ENCODE data around the gene SRF. TPM values are rescaled to one million over a fixed set of nuclear protein-coding genes. Genes with fewer than 3 reads are reported as not detected.

Gene SRF
- 37.6 TPM for polyA plus RNA-seq (2012; ENCODE audit: insufficient read length, low read depth)

- TF ChIP-seq SIN3A (IDR thresholded peaks at IDR 0.05; ENCODE audit: borderline replicate concordance, insufficient read depth, low read length) (peak; percentile 63; the same call in 1 of the 2 replicates), FOXP2 (optimal IDR thresholded peaks at IDR 0.05; ENCODE audit: borderline replicate concordance, extremely low read depth, extremely low read length, insufficient read depth) (no peak), TAF1 (IDR thresholded peaks at IDR 0.05; ENCODE audit: borderline replicate concordance, insufficient read depth, low read length) (peak; percentile 40; the same call in 1 of the 2 replicates), POLR2AphosphoS5 (IDR thresholded peaks at IDR 0.05; ENCODE audit: low read depth, low read length) (peak; percentile 70; the same call in 1 of the 2 replicates)
These were observed at the start of gene SRF for GRCh38 chr6:43170931-43171706. Gene SRF (plus strand): TSS chr6:43171269. CDS start chr6:43171657, 388 bp downstream.

- TF ChIP-seq TAF1 (IDR thresholded peaks at IDR 0.05; ENCODE audit: borderline replicate concordance, insufficient read depth, low read length) (no peak), FOXP2 (optimal IDR thresholded peaks at IDR 0.05; ENCODE audit: borderline replicate concordance, extremely low read depth, extremely low read length, insufficient read depth) (no peak), SIN3A (IDR thresholded peaks at IDR 0.05; ENCODE audit: borderline replicate concordance, insufficient read depth, low read length) (no peak)
These were observed 48.9 kb upstream of the SRF start for GRCh38 chr6:43122146-43122545.

DNA sequence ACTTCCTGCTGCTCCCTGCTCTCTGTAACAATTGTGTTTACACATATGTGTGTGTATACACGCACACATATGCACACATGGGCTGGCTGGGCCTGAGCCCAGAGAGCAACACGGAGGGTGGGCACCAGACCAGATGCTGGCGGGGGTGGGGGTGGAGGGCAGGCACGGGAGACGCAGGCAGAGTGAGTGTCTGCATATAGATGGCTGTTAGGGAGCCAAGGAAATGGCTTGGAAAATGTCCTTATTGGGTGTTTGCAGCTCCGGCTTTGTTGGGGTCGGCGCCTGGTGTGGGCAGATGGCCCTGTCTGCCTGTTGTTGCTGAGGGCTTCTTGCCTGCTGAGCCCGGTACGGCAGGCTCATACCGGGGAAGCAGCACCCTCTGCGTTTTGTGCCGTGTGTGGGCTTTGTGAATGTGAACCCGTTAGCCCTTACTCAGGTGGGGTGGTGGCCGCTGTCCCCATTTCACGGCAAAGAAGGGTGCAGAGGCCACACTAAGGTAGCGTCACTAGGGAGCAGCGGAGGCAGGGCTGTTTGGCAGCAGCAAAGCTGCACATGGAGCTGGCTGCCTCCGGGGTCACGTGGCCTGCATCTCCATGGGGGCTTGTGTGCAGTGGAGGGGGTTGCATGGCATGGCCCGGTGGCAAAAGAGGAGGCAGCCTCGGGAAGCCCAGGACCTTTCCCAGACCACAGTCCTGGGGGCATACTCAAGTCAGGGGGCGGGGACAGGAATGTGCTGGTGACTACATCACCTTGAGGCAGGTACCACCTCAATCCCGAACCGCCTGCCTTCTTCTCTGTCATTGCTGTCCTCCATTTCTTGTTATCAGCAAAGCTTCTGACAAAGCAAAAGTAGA lies 47.4 kb upstream of the SRF start:
- TF ChIP-seq, protein P1, sequence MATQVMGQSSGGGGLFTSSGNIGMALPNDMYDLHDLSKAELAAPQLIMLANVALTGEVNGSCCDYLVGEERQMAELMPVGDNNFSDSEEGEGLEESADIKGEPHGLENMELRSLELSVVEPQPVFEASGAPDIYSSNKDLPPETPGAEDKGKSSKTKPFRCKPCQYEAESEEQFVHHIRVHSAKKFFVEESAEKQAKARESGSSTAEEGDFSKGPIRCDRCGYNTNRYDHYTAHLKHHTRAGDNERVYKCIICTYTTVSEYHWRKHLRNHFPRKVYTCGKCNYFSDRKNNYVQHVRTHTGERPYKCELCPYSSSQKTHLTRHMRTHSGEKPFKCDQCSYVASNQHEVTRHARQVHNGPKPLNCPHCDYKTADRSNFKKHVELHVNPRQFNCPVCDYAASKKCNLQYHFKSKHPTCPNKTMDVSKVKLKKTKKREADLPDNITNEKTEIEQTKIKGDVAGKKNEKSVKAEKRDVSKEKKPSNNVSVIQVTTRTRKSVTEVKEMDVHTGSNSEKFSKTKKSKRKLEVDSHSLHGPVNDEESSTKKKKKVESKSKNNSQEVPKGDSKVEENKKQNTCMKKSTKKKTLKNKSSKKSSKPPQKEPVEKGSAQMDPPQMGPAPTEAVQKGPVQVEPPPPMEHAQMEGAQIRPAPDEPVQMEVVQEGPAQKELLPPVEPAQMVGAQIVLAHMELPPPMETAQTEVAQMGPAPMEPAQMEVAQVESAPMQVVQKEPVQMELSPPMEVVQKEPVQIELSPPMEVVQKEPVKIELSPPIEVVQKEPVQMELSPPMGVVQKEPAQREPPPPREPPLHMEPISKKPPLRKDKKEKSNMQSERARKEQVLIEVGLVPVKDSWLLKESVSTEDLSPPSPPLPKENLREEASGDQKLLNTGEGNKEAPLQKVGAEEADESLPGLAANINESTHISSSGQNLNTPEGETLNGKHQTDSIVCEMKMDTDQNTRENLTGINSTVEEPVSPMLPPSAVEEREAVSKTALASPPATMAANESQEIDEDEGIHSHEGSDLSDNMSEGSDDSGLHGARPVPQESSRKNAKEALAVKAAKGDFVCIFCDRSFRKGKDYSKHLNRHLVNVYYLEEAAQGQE (IDR thresholded peaks at IDR 0.05; ENCODE audit: insufficient read depth in 1 of 2, low read depth in 2 of 2, low read length in 2 of 2): no peak
- TF ChIP-seq FOXP2 (optimal IDR thresholded peaks at IDR 0.05; ENCODE audit: borderline replicate concordance, extremely low read depth, extremely low read length, insufficient read depth): peak; percentile 82

GRCh38 chr6:43124481-43124880 lies 46.6 kb upstream of the SRF start:
- TF ChIP-seq TAF1 (IDR thresholded peaks at IDR 0.05; ENCODE audit: borderline replicate concordance, insufficient read depth, low read length) (no peak), SIN3A (IDR thresholded peaks at IDR 0.05; ENCODE audit: borderline replicate concordance, insufficient read depth, low read length) (no peak)

DNA sequence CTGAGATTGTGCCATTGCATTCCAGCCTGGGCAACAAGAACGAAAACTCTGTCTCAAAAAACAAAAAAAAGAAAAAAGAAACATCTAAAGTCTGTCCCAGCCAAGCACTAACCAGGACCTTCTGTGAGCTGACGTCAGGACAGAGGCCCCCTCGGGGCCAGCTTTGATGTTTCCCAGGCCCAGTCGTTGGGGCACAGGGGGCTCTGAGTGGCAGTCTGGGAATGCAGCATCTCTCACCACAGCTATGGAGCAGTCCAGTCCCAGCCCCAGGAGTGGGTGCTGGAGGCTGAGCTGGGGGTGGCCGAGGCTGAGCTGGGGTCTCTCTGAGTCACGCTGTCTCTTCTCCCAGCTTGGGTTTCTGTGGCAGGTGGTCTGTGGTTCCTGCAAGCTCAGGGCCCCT lies 46.0 kb upstream of the SRF start:
- TF ChIP-seq, protein P1 (IDR thresholded peaks at IDR 0.05; ENCODE audit: insufficient read depth in 1 of 2, low read depth in 2 of 2, low read length in 2 of 2): no peak
- TF ChIP-seq FOXP2 (optimal IDR thresholded peaks at IDR 0.05; ENCODE audit: borderline replicate concordance, extremely low read depth, extremely low read length, insufficient read depth): no peak
- no peak for TF ChIP-seq POLR2AphosphoS5 (IDR thresholded peaks at IDR 0.05; ENCODE audit: low read depth, low read length)
- TF ChIP-seq SIN3A (IDR thresholded peaks at IDR 0.05; ENCODE audit: borderline replicate concordance, insufficient read depth, low read length): no peak
- no peak for TF ChIP-seq TAF1 (IDR thresholded peaks at IDR 0.05; ENCODE audit: borderline replicate concordance, insufficient read depth, low read length)

DNA sequence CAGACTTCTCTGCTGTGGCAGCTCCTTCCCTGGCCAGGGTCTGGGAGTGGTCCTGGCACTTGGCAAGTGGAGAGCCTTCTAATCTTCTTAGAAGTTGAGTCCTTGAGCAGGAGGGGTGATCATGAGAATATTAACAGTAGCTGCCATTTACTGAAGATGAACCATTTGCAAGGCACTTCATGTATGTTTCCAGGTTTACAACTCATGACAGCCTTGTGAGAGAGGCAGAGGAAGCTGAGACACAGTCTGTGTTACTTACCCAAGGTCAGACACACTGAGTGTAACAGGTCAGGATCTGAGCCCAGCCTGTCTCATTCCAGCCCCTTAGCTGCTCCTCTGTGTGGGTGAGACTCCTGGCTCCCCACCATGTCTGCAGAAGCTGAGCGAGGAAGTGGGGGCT lies 45.5 kb upstream of the SRF start:
- no peak for TF ChIP-seq SIN3A (IDR thresholded peaks at IDR 0.05; ENCODE audit: borderline replicate concordance, insufficient read depth, low read length)
- no peak for TF ChIP-seq FOXP2 (optimal IDR thresholded peaks at IDR 0.05; ENCODE audit: borderline replicate concordance, extremely low read depth, extremely low read length, insufficient read depth)
- no peak for TF ChIP-seq POLR2AphosphoS5 (IDR thresholded peaks at IDR 0.05; ENCODE audit: low read depth, low read length)
- TF ChIP-seq, protein P1 (IDR thresholded peaks at IDR 0.05; ENCODE audit: insufficient read depth in 1 of 2, low read depth in 2 of 2, low read length in 2 of 2): no peak
- TF ChIP-seq TAF1 (IDR thresholded peaks at IDR 0.05; ENCODE audit: borderline replicate concordance, insufficient read depth, low read length): no peak
